ENCODE results near the gene PDE4C.

PDE4C gene

DNA sequence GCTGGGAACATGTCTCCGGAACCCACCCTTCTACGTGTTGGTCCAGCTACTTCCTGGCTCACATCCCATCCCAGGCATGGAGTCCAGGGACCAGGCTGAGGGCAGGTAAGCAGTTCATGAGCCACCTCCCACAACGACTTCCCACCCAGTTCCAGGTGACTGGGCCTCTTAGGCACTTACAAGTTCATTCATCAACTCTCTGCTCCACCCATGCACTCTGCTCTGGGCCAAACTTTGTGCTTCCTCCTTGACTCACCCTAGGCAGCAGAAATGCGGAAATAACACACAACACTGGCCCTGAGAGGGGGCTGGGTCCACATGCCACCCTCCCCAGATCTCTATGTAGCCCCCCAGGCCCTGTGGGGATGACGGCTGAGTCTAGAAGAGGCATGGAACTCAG lies 27.5 kb upstream of the PDE4C start:
- DNase-seq, result no peak

GRCh38 chr19:18253130-18253529 lies 26.9 kb upstream of the PDE4C start:
- no peak for DNase-seq

DNA sequence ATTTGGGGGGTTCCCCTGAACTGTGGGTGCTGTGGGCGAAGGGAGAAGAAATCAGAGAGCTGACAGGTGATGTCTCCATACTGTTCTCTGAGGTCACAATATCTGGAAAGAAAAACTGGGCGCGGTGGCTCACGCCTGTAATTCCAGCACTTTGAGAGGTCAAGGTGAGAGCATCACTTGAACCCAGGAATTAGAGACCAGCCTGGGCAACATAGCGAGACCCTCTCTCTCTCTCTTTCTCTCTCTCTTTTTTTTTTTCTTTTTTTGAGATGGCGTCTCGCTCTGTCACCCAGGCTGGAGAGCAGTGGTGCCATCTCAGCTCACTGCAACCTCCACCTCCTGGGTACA lies 26.1 kb upstream of the PDE4C start:
- DNase-seq, result no peak

DNA sequence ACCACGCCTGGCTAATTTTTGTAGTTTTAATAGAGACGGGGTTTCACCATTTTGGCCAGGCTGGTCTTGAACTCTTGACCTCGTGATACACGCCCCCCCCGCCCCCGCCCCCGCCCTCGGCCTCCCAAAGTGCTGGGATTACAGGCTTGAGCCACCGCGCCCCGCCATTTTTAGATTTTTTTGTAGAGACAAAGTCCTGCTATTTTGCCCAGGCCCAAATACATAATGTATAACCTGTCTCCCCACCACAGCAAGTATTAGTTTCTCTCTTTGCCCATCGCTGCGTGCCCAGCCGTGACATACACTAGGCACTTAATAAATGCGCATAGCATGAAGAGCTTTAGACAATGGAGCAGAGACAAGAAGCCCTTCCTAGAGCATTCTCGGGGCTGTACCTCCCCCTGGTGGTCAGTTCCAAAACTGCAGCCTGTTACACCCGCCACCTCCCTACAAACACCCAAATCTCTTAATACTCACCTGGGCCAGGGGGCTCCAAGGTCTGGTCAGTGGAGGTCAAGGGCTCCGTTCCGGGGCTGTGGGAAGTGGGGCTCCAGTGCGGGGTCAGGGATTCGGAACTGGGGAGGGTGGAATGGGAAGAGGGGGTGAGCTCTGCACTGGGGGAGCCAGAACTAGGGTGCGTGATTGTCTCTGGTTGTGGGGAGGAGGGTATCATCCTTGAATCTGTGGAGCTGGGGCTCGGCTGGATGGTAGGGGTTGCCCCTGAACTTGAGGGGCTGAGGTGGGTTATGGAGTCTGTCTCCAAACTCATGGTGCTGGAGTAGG lies 25.5 kb upstream of the PDE4C start:
- peak; percentile 78 to 83 for DNase-seq

DNA sequence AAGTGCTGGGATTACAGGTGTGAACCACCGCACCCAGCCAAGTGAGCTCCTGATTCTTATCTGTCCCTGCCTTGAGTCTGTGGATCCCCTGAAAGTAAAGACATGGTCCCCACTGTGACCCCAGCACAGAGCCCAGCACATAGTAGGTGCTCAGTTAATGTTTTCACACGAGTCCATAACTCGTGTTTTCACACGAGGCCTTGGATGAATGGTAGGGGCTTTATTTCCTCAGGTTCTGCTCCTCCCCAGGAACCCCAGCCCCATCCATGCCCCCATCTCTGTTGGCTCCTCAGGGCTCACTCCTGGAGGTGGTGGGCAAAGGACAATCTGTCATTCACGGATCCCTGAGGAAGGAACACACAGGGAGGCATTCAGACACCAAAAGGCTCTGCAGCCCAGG lies 23.6 kb upstream of the PDE4C start:
- no peak for DNase-seq

GRCh38 chr19:18245297-18245696 lies 19.1 kb upstream of the PDE4C start:
- no peak for DNase-seq

GRCh38 chr19:18239303-18239702 lies 13.1 kb upstream of the PDE4C start:
- no peak for DNase-seq

DNA sequence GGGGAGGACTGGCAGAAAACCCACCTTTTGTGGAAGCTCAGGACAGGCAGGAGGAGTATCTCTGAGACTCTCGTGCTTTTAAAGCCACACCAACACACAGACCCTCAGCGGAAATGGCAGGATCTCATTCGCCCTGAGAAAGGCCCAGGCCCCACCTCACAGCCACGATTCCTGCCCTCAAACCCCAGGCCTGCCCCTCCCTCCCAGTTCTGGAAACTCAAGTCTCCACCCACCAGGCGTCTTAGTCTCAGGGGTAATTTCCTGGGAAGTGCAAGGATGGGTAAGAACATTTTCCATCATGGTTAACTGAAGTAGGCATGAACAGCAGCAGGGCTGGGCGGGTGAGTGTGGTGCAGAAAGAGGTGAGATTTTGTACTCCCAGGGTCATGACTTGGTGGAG lies 8.0 kb upstream of the PDE4C start:
- no peak for DNase-seq

- peak in 1 of 2 experiments; percentile 20 for DNase-seq
These were observed 7.1 kb upstream of the PDE4C start for GRCh38 chr19:18233224-18233825.

DNA sequence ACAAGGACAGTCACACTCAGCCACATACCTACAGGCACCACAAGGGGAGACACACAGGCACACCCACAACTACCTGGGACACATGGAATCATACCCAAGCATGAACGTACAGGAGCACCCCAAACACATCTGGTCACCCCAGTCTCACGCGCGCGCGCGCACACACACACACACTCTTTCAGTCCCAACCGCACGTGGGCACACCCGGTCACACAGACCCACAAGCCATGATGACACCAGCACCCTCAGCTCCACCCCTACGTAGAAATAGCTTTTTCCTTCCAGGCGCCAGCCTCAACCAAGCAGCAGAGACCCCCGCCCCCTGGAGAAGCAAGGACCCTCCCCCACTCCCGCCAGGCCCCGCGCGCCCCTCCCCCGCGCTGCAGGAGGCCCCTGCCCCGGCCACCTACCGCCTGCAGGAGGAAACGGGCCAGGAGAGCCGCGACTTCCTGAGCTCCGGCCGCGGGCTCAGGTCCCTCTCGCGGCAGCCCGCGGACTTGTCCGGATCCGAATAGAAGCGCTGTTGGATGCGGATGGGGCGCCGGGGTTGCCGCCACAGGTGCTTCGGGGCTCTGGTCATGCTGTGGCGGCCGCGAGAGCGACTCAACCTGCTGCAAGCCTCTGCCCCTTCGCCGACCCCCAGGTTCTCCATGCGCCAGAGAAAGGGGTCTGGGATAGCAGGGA lies 6.4 kb upstream of the PDE4C start:
- no peak for DNase-seq

GRCh38 chr19:18231775-18232174 lies 5.5 kb upstream of the PDE4C start:
- DNase-seq, result no peak

- no peak for DNase-seq
These were observed 4.9 kb upstream of the PDE4C start for GRCh38 chr19:18230941-18231734.

DNA sequence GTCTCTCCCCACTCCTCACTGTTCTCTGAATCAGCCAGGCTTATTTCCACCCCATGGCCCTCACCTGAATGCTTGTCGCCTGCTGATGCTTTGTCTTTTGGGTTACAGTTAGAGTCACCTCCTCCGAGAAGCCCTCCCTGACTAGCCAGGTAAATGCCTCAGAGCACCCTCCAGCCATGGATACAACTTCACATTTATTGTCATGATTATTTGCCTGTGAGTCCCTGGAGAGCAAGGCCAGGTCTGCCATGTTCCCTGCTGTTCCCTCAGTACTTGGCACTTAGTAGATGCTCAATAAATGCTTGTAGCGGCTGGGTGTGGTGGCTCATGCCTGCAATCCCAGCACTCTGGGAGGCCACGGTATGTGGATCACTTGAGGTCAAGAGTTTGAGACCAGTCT lies 3.7 kb upstream of the PDE4C start:
- DNase-seq, result no peak

- DNase-seq, result no peak
These were observed 3.2 kb upstream of the PDE4C start for GRCh38 chr19:18229474-18229873.

GRCh38 chr19:18227781-18228271 lies 1.6 kb upstream of the PDE4C start:
- DNase-seq, result no peak

DNA sequence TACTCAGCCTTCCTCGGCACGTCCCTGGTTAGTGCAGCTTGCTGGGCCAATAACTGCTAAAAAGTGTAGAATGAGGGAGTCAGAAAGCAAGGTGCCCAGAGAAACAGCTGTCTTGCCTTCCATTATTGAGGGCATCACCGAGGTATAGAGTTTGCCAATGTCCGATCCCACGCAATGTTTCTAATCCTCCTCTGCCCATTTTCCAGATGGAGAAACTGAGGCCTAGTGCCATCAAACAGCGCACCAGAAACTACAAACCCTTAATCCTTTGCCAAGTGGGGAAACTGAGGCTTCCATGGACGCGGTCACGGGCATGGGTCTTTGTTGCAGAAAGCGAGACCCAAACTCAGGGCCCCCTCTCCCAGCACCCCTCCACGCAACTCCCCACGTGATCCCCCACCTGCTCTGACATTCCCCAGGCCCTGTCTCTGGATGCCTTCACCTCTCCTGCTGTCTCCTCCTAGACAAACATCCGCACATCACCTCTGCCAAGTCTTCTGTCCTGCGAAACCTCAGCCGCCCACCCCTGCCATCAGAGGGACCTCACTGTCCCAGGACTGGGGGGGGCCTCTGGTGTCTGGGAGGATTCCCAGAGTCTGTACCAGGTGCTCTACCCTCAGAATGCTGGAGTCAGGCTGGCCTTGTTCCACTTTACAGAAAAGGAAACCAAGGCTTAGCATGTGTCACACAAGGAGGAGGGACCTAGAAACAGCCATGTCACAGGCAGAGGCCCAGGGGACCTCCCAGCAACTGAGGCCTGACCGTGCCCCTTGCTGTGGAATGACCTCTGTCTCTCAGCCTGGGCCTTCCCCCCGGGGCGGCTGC lies 930 bp upstream of the PDE4C start:
- no peak for DNase-seq

DNA sequence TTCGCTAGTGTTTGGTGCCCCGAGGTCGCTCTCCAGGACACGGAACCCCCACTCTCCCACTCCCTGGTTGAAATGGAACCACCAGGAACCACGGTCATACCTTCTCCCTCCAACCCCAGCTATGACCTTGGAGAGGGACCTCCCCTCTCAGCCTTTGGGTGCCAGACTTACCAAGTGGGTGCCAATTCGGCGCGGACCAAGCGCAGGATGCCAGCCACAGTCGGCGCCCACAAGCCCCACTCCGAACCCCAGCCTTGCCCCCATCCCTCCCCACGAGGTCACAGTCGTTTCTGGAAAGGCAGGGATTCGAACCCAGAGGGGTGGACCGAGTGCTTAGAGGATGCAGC lies 910 bp downstream of the PDE4C start:
- no peak for DNase-seq

DNA sequence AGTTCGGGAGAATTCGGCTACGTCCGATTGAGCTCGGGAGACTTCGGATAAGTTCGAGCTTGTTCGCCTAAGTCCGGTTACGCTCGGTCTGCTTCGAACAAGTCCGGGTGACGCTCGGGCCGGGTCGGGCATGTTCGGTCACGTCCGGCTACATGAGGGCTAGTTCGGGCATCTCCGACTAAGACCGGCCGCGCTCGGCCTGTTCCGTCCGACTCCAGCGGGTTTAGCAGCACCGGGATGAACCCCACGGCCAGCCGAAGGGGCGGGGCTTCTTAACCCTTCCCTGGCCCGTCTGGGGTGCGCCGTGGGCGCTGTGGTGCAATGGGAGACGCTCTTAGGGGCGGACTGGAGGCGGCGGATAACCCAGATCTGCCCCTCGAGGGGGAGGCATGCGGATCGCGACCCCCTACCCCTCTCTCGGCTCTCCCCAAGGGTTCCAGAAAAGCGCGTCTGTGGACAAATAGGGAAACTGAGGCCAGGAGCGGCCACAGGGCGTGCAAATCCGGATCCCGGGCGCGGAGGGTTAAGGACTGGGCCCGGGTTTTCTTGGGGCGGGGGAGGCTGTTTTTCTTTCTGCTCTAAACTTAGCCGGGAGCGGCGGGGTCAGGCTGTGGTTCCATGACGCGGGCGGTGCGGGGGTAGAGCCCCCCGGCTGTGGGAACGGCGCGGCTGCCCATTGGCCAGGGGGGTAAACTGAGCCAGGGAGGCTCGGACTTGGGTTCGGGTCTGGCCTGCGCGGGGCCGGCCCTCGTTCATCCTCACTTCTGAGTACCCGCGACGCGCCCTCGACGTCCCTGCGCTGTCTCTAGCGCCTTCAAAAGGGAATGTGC lies 1.5 kb downstream of the PDE4C start:
- peak; percentile 64 to 68 for DNase-seq

DNA sequence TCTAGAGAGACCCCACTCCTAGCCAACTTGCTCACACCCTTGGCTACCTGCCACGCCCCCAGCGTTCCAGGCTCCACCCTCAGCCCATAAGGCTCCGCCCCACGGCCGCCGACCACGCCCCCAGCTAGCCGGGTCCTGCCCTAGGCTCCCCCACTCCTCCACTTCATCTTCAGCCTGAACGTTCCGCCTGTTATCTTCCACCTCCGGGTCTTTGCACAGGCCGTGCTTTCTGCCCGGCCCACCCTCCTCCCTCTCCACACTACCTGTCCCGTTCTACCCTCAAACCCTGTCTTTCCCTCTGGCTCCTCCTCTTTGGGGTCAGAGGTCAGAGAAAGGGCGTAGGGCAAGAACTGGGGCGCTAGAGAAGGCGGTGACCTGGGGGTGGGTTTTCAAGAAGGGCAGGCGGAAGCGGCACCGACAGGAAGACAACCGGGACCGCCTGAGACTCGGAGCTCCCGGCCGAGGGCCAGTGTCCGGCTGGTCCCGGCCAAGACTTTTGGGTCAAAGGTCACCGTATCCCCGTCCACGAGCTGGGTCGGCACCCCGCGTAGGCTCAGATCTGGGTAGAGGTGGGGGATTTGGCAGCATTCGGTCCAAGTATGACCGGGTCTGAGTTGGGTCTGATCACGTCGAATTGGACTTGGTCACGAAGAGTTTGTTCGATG lies 2.2 kb downstream of the PDE4C start:
- DNase-seq, result no peak

- no peak for DNase-seq
These were observed 4.2 kb downstream of the PDE4C start for GRCh38 chr19:18221815-18222725.
